HEK293 (cell line): Measurements from ENCODE around the gene STX5.

Experiments
- CTCF ChIA-PET: fragments of 350-600 bp; formaldehyde crosslinking; extraction: SDS; loops from one replicate; lab custom pipeline; 2021; ENCODE audit warnings: antibody characterized with exemption; lab: Yijun Ruan, JAX
- POLR2A ChIA-PET: fragments of 300-600 bp; formaldehyde crosslinking; extraction: SDS; loops from one replicate; lab custom pipeline; 2020; ENCODE audit warnings: antibody characterized with exemption, inconsistent platforms; lab: Yijun Ruan, JAX
- H3K27ac ChIP-seq: fragments of 200-500 bp; sonication (Bioruptor generic); 2 replicates; pipeline ENCODE4 v1.5.1; 2014; ENCODE audit warnings: low read depth, low read length, control low read depth, inconsistent platforms; ENCODE audit errors: extremely low read depth
- H3K36me3 ChIP-seq, 2 experiments: fragments of 200-500 bp in 1 of 2; sonication (Bioruptor generic) in 1 of 2; 1 replicate in 1 of 2; 2 replicates in 1 of 2; pipeline ENCODE4 v1.5.1; 2014 to 2017; ENCODE audit warnings: inconsistent platforms in 2 of 2, low read length in 2 of 2; ENCODE audit not compliant: control insufficient read depth in 2 of 2, insufficient read depth in 1 of 2
- H3K4me1 ChIP-seq: fragments of 200-500 bp; sonication (Bioruptor generic); 2 replicates; pipeline ENCODE4 v1.5.1; 2014; ENCODE audit warnings: mild to moderate bottlenecking, low read length, inconsistent platforms; ENCODE audit not compliant: control insufficient read depth, insufficient read depth
- H3K4me3 ChIP-seq: 2 replicates; pipeline ENCODE4 v1.5.1; 2011; ENCODE audit warnings: low read depth, mild to moderate bottlenecking, control low read depth, low read length, moderate library complexity
- H3K9me3 ChIP-seq: fragments of 200-500 bp; sonication (Bioruptor generic); 2 replicates; pipeline ENCODE4 v1.5.1; 2014; ENCODE audit warnings: low read depth, low read length, inconsistent platforms; ENCODE audit not compliant: control insufficient read depth, insufficient read depth
- ATF2 ChIP-seq: fragments of 450-650 bp; formaldehyde crosslinking; IDR thresholded peaks from 2 replicates; pipeline ENCODE4 v1.5.1; 2016; ENCODE audit warnings: missing biosample characterization, missing genetic modification characterization, low read depth
- HOXD13 ChIP-seq: sonication (generic); formaldehyde crosslinking; IDR thresholded peaks from 2 replicates; pipeline ENCODE4 v1.8.0; 2022; ENCODE audit warnings: missing genetic modification reagents, borderline replicate concordance
- KLF17 ChIP-seq: fragments of 450-650 bp; formaldehyde crosslinking; IDR thresholded peaks from 2 replicates; pipeline ENCODE4 v1.5.1; 2016; ENCODE audit warnings: missing biosample characterization, missing genetic modification characterization
- KLF8 ChIP-seq: fragments of 450-650 bp; formaldehyde crosslinking; IDR thresholded peaks from 2 replicates; pipeline ENCODE4 v1.5.1; 2016; ENCODE audit warnings: missing biosample characterization, missing genetic modification characterization
- MYNN ChIP-seq: fragments of 450-650 bp; formaldehyde crosslinking; IDR thresholded peaks from 2 replicates; pipeline ENCODE4 v1.5.1; 2016; ENCODE audit warnings: missing biosample characterization, missing genetic modification characterization, borderline replicate concordance
- PRDM10 ChIP-seq: fragments of 450-650 bp; formaldehyde crosslinking; IDR thresholded peaks from 2 replicates; pipeline ENCODE4 v1.5.1; 2016; ENCODE audit warnings: missing biosample characterization, missing genetic modification characterization
- PRDM6 ChIP-seq: fragments of 450-650 bp; formaldehyde crosslinking; IDR thresholded peaks from 2 replicates; pipeline ENCODE4 v1.5.1; 2017; ENCODE audit warnings: missing biosample characterization, missing genetic modification characterization
- SP2 ChIP-seq: fragments of 450-650 bp; formaldehyde crosslinking; IDR thresholded peaks from 2 replicates; pipeline ENCODE4 v1.5.1; 2016; ENCODE audit warnings: missing biosample characterization, missing genetic modification characterization
- SP7 ChIP-seq: fragments of 450-650 bp; formaldehyde crosslinking; IDR thresholded peaks from 2 replicates; pipeline ENCODE4 v1.5.1; 2016; ENCODE audit warnings: missing biosample characterization, missing genetic modification characterization
- TRIM28 ChIP-seq: IDR thresholded peaks from 2 replicates; pipeline ENCODE4 v1.6.1; 2011; ENCODE audit warnings: low read length, control low read depth, borderline replicate concordance
- WT1 ChIP-seq: fragments of 450-650 bp; formaldehyde crosslinking; IDR thresholded peaks from 2 replicates; pipeline ENCODE4 v1.5.1; 2016; ENCODE audit warnings: missing biosample characterization, missing genetic modification characterization
- ZBTB1 ChIP-seq: fragments of 450-650 bp; formaldehyde crosslinking; IDR thresholded peaks from 2 replicates; pipeline ENCODE4 v1.5.1; 2016; ENCODE audit warnings: missing biosample characterization, missing genetic modification characterization
- ZBTB26 ChIP-seq: fragments of 450-650 bp; formaldehyde crosslinking; optimal IDR thresholded peaks from 2 replicates; pipeline ENCODE3; 2016; ENCODE audit warnings: missing biosample characterization, mild to moderate bottlenecking, missing genetic modification characterization
- ZNF157 ChIP-seq: fragments of 450-650 bp; formaldehyde crosslinking; IDR thresholded peaks from 2 replicates; pipeline ENCODE4 v1.5.1; 2016; ENCODE audit warnings: missing biosample characterization, missing genetic modification characterization
- ZNF174 ChIP-seq: fragments of 450-650 bp; formaldehyde crosslinking; IDR thresholded peaks from 2 replicates; pipeline ENCODE4 v1.5.0; 2017; ENCODE audit warnings: missing biosample characterization, mild to moderate bottlenecking, missing genetic modification characterization
- ZNF184 ChIP-seq: fragments of 450-650 bp; IDR thresholded peaks from 2 replicates; pipeline ENCODE4 v1.5.1; 2018; ENCODE audit warnings: missing biosample characterization, mild to moderate bottlenecking, missing genetic modification characterization
- ZNF19 ChIP-seq: fragments of 450-650 bp; formaldehyde crosslinking; IDR thresholded peaks from 2 replicates; pipeline ENCODE4; 2016; ENCODE audit warnings: missing biosample characterization, missing genetic modification characterization, low read depth
- ZNF23 ChIP-seq: fragments of 450-650 bp; formaldehyde crosslinking; IDR thresholded peaks from 2 replicates; pipeline ENCODE4 v1.5.1; 2016; ENCODE audit warnings: missing biosample characterization, missing genetic modification characterization, borderline replicate concordance
- ZNF433 ChIP-seq: fragments of 450-650 bp; formaldehyde crosslinking; IDR thresholded peaks from 2 replicates; pipeline ENCODE4 v1.5.1; 2016; ENCODE audit warnings: missing biosample characterization, missing genetic modification characterization, low read depth
- ZNF473 ChIP-seq: fragments of 450-650 bp; formaldehyde crosslinking; IDR thresholded peaks from 2 replicates; pipeline ENCODE4 v1.5.1; 2017; ENCODE audit warnings: missing biosample characterization, missing genetic modification characterization
- ZNF501 ChIP-seq: fragments of 450-650 bp; formaldehyde crosslinking; IDR thresholded peaks from 2 replicates; pipeline ENCODE4 v1.5.1; 2016; ENCODE audit warnings: missing biosample characterization, missing genetic modification characterization
- ZNF521 ChIP-seq: fragments of 450-650 bp; formaldehyde crosslinking; IDR thresholded peaks from 2 replicates; pipeline ENCODE4 v1.5.1; 2017; ENCODE audit warnings: missing biosample characterization, mild to moderate bottlenecking, missing genetic modification characterization
- ZNF530 ChIP-seq: fragments of 450-650 bp; formaldehyde crosslinking; IDR thresholded peaks from 2 replicates; pipeline ENCODE4 v1.5.1; 2016; ENCODE audit warnings: low read depth, missing biosample characterization, missing genetic modification characterization
- ZNF548 ChIP-seq: fragments of 450-650 bp; formaldehyde crosslinking; IDR thresholded peaks from 2 replicates; pipeline ENCODE4 v1.5.1; 2016; ENCODE audit warnings: missing biosample characterization, missing genetic modification characterization
- ZNF561 ChIP-seq: fragments of 450-650 bp; IDR thresholded peaks from 2 replicates; pipeline ENCODE4 v1.5.1; 2018; ENCODE audit warnings: missing biosample characterization, missing genetic modification characterization, borderline replicate concordance
- ZNF600 ChIP-seq: fragments of 450-650 bp; formaldehyde crosslinking; IDR thresholded peaks from 2 replicates; pipeline ENCODE4 v1.5.1; 2016; ENCODE audit warnings: missing biosample characterization, missing genetic modification characterization
- ZNF670 ChIP-seq: fragments of 450-650 bp; formaldehyde crosslinking; IDR thresholded peaks from 2 replicates; pipeline ENCODE4 v1.5.1; 2016; ENCODE audit warnings: missing biosample characterization, missing genetic modification characterization, low read depth

The STX5 gene

GRCh38 chr11:62817129-62817528, 14.7 kb downstream of the STX5 start:
- Histone ChIP-seq H3K4me1 (no peaks in the 10 kb centered on the region), H3K27ac (no peak overlapping the region), H3K36me3 (peaks cover 25 to 56% of the 10 kb centered on the region in 2 experiments; a peak in 2 of 3 replicates), H3K9me3 (no peaks in the 10 kb centered on the region), H3K4me3 (no peak overlapping the region)
- TF ChIP-seq ZNF561 (tag by site-specific recombination) (no peak), KLF8 (tag by site-specific recombination) (no peak), ZNF521 (tag by site-specific recombination) (no peak), ZNF23 (tag by site-specific recombination) (no peak), ZNF174 (no peak), ZNF530 (no peak), ZNF19 (tag by site-specific recombination) (no peak), ZNF600 (no peak), TRIM28 (no peak), ZBTB26 (tag by site-specific recombination) (no peak), ZBTB1 (no peak), MYNN (tag by site-specific recombination) (no peak), ZNF473 (tag by site-specific recombination) (no peak), HOXD13 (CRISPR knock-in tag) (no peak), ZNF501 (tag by site-specific recombination) (no peak), ZNF433 (tag by site-specific recombination) (no peak), WT1 (tag by site-specific recombination) (no peak)
- ChIA-PET CTCF (interaction anchor here (1.0 to 1.8 kb wide), 2 partner anchors 13 to 31 kb away, joined by 5 read pairs; no protein-coding TSS in a partner anchor), POLR2A (interaction anchor here (1.2 to 3.2 kb wide), 3 partner anchors 12 to 24 kb away, joined by 4 to 11 read pairs (median 9); partner anchors contain the start of genes NXF1, STX5 and TEX54)

GRCh38 chr11:62816557-62816956, 15.3 kb downstream of the STX5 start:
- H3K4me3 ChIP-seq: no peak overlapping the region
- no peaks in the 10 kb centered on the region for H3K9me3 ChIP-seq
- CTCF ChIA-PET: interaction anchor here (0.9 to 1.8 kb wide), 4 partner anchors 13 to 159 kb away, joined by 4 to 5 read pairs (median 4); partner anchors contain the start of gene TEX54
- H3K4me1 ChIP-seq: no peaks in the 10 kb centered on the region
- POLR2A ChIA-PET: interaction anchor here (1.2 to 3.2 kb wide), 3 partner anchors 11 to 25 kb away, joined by 4 to 11 read pairs (median 9); partner anchors contain the start of genes NXF1, STX5 and TEX54
- no peak overlapping the region for H3K27ac ChIP-seq
- peaks cover 25 to 54% of the 10 kb centered on the region in 2 experiments; a peak in 2 of 3 replicates for H3K36me3 ChIP-seq
- TF ChIP-seq ZNF157 (tag by site-specific recombination) (no peak), SP2 (tag by site-specific recombination) (no peak), MYNN (tag by site-specific recombination) (no peak), ZNF670 (tag by site-specific recombination) (no peak), PRDM6 (tag by site-specific recombination) (no peak), KLF17 (no peak), PRDM10 (no peak), ZNF174 (no peak), ZNF548 (tag by site-specific recombination) (no peak), SP7 (tag by site-specific recombination) (no peak), HOXD13 (CRISPR knock-in tag) (no peak), ATF2 (no peak), ZNF184 (no peak), WT1 (tag by site-specific recombination) (no peak)
